ENCODE measurements around the gene CCR2. TPM values are rescaled to one million over a fixed set of nuclear protein-coding genes. Genes with fewer than 3 reads are reported as not detected.

Gene CCR2
- polyA plus RNA-seq, 1 donor from 2014 or later: not detected

DNA sequence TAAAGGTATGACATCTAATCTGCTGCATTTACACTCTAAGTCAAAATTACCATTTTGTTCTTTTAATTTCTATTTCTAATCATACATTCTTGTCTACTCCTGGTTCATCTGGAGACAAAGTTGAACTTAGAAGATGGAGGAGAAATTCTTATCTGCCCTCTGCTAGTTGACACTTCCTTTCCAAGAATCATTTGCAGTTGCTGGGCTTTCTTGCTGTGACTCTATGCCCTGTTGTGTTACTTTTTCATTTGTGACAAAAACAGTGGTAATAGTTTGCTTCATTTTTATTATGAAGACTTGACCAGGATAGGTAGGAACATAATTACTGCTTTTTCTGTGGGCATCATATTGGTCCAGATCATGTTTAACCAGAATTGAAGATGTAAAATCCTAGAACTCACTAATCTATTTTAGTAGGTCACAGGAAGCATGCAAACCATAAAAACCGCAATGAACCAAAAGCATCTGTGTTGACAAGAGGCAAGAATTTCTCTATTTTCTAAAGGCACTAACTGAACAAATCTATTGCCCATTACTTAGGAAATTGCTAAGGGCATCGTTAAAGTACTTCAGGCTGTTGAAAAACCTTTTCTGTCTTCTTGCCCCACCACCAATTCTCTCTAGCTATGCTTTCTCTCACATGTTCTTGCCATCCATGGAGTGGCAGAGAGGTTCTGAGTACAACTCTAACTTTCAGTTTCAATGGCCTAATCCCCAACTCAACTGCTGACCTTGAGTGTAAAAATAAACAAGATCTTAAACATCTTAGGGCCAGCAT is 4.2 kb upstream of the CCR2 start:
- Histone ChIP-seq H3K4me2 (ENCODE audit: low read length) (no peak overlapping the region), H3K27me3 (ENCODE audit: insufficient read depth, low read depth, low read length) (no peaks in the 10 kb centered on the region), H4K20me1 (ENCODE audit: insufficient read depth) (no peaks in the 10 kb centered on the region), H3K4me3 (ENCODE audit: low read length) (no peak overlapping the region), H3K9me3 (ENCODE audit: low read length) (no peaks in the 10 kb centered on the region), H3K9me2 (ENCODE audit: insufficient read depth, low read length) (no peaks in the 10 kb centered on the region), H3K9ac (ENCODE audit: low read length) (no peak overlapping the region), H3F3A (ENCODE audit: insufficient read depth, low read length, poor library complexity, severe bottlenecking) (no peaks in the 10 kb centered on the region), H3K27ac (ENCODE audit: low read length) (no peak overlapping the region), H3K79me2 (replicated peaks; ENCODE audit: insufficient read depth, low read length) (no peaks in the 10 kb centered on the region), H2AFZ (ENCODE audit: low read depth, low read length) (no peak overlapping the region), H3K36me3 (ENCODE audit: insufficient read depth, low read length) (no peaks in the 10 kb centered on the region)
- TF ChIP-seq EP300 (conservative IDR thresholded peaks at IDR 0.05; ENCODE audit: poor library complexity, severe bottlenecking) (no peak), POLR2AphosphoS5 (IDR thresholded peaks at IDR 0.05) (no peak), TAF1 (IDR thresholded peaks at IDR 0.05; ENCODE audit: low read depth) (no peak), SMC3 (conservative IDR thresholded peaks at IDR 0.05; ENCODE audit: poor library complexity) (no peak), RAD21 (conservative IDR thresholded peaks at IDR 0.05) (no peak), EZH2 (IDR thresholded peaks at IDR 0.05; ENCODE audit: borderline replicate concordance, insufficient read depth, low read length, poor library complexity, severe bottlenecking) (no peak), MXI1 (conservative IDR thresholded peaks at IDR 0.05; ENCODE audit: poor library complexity, severe bottlenecking) (no peak)
- TF ChIP-seq, protein P1, sequence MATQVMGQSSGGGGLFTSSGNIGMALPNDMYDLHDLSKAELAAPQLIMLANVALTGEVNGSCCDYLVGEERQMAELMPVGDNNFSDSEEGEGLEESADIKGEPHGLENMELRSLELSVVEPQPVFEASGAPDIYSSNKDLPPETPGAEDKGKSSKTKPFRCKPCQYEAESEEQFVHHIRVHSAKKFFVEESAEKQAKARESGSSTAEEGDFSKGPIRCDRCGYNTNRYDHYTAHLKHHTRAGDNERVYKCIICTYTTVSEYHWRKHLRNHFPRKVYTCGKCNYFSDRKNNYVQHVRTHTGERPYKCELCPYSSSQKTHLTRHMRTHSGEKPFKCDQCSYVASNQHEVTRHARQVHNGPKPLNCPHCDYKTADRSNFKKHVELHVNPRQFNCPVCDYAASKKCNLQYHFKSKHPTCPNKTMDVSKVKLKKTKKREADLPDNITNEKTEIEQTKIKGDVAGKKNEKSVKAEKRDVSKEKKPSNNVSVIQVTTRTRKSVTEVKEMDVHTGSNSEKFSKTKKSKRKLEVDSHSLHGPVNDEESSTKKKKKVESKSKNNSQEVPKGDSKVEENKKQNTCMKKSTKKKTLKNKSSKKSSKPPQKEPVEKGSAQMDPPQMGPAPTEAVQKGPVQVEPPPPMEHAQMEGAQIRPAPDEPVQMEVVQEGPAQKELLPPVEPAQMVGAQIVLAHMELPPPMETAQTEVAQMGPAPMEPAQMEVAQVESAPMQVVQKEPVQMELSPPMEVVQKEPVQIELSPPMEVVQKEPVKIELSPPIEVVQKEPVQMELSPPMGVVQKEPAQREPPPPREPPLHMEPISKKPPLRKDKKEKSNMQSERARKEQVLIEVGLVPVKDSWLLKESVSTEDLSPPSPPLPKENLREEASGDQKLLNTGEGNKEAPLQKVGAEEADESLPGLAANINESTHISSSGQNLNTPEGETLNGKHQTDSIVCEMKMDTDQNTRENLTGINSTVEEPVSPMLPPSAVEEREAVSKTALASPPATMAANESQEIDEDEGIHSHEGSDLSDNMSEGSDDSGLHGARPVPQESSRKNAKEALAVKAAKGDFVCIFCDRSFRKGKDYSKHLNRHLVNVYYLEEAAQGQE (IDR thresholded peaks at IDR 0.05; ENCODE audit: borderline replicate concordance): no peak
- TF ChIP-seq, protein P2, sequence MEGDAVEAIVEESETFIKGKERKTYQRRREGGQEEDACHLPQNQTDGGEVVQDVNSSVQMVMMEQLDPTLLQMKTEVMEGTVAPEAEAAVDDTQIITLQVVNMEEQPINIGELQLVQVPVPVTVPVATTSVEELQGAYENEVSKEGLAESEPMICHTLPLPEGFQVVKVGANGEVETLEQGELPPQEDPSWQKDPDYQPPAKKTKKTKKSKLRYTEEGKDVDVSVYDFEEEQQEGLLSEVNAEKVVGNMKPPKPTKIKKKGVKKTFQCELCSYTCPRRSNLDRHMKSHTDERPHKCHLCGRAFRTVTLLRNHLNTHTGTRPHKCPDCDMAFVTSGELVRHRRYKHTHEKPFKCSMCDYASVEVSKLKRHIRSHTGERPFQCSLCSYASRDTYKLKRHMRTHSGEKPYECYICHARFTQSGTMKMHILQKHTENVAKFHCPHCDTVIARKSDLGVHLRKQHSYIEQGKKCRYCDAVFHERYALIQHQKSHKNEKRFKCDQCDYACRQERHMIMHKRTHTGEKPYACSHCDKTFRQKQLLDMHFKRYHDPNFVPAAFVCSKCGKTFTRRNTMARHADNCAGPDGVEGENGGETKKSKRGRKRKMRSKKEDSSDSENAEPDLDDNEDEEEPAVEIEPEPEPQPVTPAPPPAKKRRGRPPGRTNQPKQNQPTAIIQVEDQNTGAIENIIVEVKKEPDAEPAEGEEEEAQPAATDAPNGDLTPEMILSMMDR (IDR thresholded peaks at IDR 0.05; ENCODE audit: poor library complexity, severe bottlenecking): no peak

DNA sequence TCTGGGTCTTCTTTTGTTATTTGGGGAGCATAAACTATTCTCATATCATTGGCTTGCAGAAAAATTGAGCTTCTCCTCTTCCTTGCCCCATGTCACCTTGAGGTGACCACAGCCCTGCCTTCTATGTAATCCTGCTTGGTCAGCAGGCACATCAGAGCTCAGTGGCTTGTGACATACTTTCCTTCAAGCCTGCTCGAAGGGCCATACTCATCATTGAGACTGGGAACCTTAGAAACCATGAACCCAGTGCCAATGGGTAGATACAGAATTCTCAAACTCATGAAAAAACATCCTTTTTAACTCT is 3.7 kb upstream of the CCR2 start:
- Histone ChIP-seq H3K4me2 (ENCODE audit: low read length) (no peak overlapping the region), H2AFZ (ENCODE audit: low read depth, low read length) (no peak overlapping the region), H3K27me3 (ENCODE audit: insufficient read depth, low read depth, low read length) (no peaks in the 10 kb centered on the region), H3K79me2 (replicated peaks; ENCODE audit: insufficient read depth, low read length) (no peaks in the 10 kb centered on the region), H3K36me3 (ENCODE audit: insufficient read depth, low read length) (no peaks in the 10 kb centered on the region), H3K9ac (ENCODE audit: low read length) (no peak overlapping the region), H3K27ac (ENCODE audit: low read length) (no peak overlapping the region), H3K9me2 (ENCODE audit: insufficient read depth, low read length) (no peaks in the 10 kb centered on the region), H3F3A (ENCODE audit: insufficient read depth, low read length, poor library complexity, severe bottlenecking) (no peaks in the 10 kb centered on the region), H3K4me3 (ENCODE audit: low read length) (no peak overlapping the region), H4K20me1 (ENCODE audit: insufficient read depth) (no peaks in the 10 kb centered on the region), H3K9me3 (ENCODE audit: low read length) (no peaks in the 10 kb centered on the region)
- no peak for TF ChIP-seq POLR2AphosphoS5 (IDR thresholded peaks at IDR 0.05)

Measured in neural cell (in vitro differentiated cells).